ENCODE results near the gene HEATR5A. TPM values are rescaled to one million over a fixed set of nuclear protein-coding genes. Genes with fewer than 3 reads are reported as not detected.

The HEATR5A gene
- total and polyA plus RNA-seq, 9 of the 15 experiments (the other 6 are each of a cell fraction or from before 2014, with no cell fraction given): 8.0 to 50.9 (median 23.0) TPM

GRCh38 chr14:31456841-31457664 lies 36.7 kb upstream of the HEATR5A start, which contains the start of gene DTD2:
TSS of gene DTD2 (minus strand) at chr14:31457506. CDS start at chr14:31457393, 113 bp downstream.
- intact Hi-C loops (cut with micrococcal nuclease) (no loop called here), in situ Hi-C loops (cut with MboI) (no loop called here)
- ATAC-seq (peak; percentile 99), DNase-seq (ENCODE audit: extremely low read depth in 1 of 4, low spot score in 3 of 4) (peak; percentile 91 to 94 (median 92)), FAIRE-seq (peak; percentile 86)
- H3K4me1 ChIP-seq (replicated peaks in 1 of 2; ENCODE audit: control insufficient read depth in 2 of 2, insufficient read depth in 2 of 2, low read length in 2 of 2): peaks cover 5 to 17% of the 10 kb centered on the region in 2 experiments; a peak in 4 of 5 replicates
- POLR2A ChIA-PET: interaction anchor here (0.6 to 1.6 kb wide), 7 partner anchors 9 to 347 kb away, joined by 3 to 6 read pairs (median 4); partner anchors contain the start of gene HEATR5A
- peaks cover 10% of the 10 kb centered on the region; the same call in 1 of the 3 replicates for H3K36me3 ChIP-seq (ENCODE audit: control insufficient read depth, insufficient read depth, low read length)
- no peaks in the 10 kb centered on the region for H4K20me1 ChIP-seq (replicated peaks; ENCODE audit: control insufficient read depth, insufficient read depth, low read length)
- peak within 1 kb of the TSS; percentile 94 for H2AFZ ChIP-seq (ENCODE audit: low read depth, low read length)
- CTCF ChIA-PET (ENCODE audit: low intra/inter-chr PET ratio): no interaction called here
- H3K27ac ChIP-seq (ENCODE audit: extremely low read depth, low read depth, low read length): peak within 1 kb of the TSS; percentile 71
- 5% methylated on average over 46 of the region's 70 CpGs for WGBS (ENCODE audit: insufficient coverage, low coverage, missing lambda C conversion rate)
- H3K79me2 ChIP-seq (ENCODE audit: control insufficient read depth, insufficient read depth, low read length): peaks cover 23% of the 10 kb centered on the region
- peak within 1 kb of the TSS; percentile 46 for H3K4me3 ChIP-seq
- no peaks in the 10 kb centered on the region for H3K27me3 ChIP-seq (ENCODE audit: control insufficient read depth in 2 of 2, insufficient read depth in 2 of 2, low read length in 2 of 2)
- H3K9me3 ChIP-seq (replicated peaks; ENCODE audit: control insufficient read depth, insufficient read depth, low read depth, low read length): no peaks in the 10 kb centered on the region
- no peaks in the 10 kb centered on the region for H3K9me1 ChIP-seq (ENCODE audit: control insufficient read depth, insufficient read depth, low read length)
- H3K9ac ChIP-seq (ENCODE audit: insufficient read depth in 1 of 2, low read depth in 2 of 2, low read length in 2 of 2): peak within 1 kb of the TSS; percentile 68 to 98
- TSS peak; percentile 80 for BruUV-seq (replicated peaks)
- peak within 1 kb of the TSS; percentile 73 for H3K4me2 ChIP-seq (ENCODE audit: insufficient read depth, low read length)
- TF ChIP-seq GTF2A2 (tag; IDR thresholded peaks at IDR 0.05) (no peak), GMEB1 (CRISPR knock-in tag; IDR thresholded peaks at IDR 0.05) (peak; percentile 50; the same call in 1 of the 2 replicates), MBD1 (CRISPR knock-in tag; IDR thresholded peaks at IDR 0.05) (no peak), POLR2B (IDR thresholded peaks at IDR 0.05; ENCODE audit: low read depth, partially characterized antibody) (peak; percentile 77), TEAD2 (tag; IDR thresholded peaks at IDR 0.05) (no peak), BCOR (IDR thresholded peaks at IDR 0.05) (peak; percentile 15; the same call in 1 of the 2 replicates), HNRNPK (IDR thresholded peaks at IDR 0.05; ENCODE audit: low read depth, low read length, poor library complexity, severe bottlenecking) (no peak), FOXJ2 (tag; IDR thresholded peaks at IDR 0.05) (no peak), HDAC6 (IDR thresholded peaks at IDR 0.05; ENCODE audit: low read depth, low read length) (no peak), KLF1 (tag; IDR thresholded peaks at IDR 0.05) (no peak), CCNT2 (IDR thresholded peaks at IDR 0.05; ENCODE audit: borderline replicate concordance, extremely low read depth, insufficient read length, low read depth, low read length) (peak; percentile 83)
- TF ChIP-seq, protein P1, sequence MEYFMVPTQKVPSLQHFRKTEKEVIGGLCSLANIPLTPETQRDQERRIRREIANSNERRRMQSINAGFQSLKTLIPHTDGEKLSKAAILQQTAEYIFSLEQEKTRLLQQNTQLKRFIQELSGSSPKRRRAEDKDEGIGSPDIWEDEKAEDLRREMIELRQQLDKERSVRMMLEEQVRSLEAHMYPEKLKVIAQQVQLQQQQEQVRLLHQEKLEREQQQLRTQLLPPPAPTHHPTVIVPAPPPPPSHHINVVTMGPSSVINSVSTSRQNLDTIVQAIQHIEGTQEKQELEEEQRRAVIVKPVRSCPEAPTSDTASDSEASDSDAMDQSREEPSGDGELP (CRISPR knock-in tag; IDR thresholded peaks at IDR 0.05; ENCODE audit: borderline replicate concordance): peak; percentile 80
